ENCODE results near the gene UCN2. TPM values are rescaled to one million over a fixed set of nuclear protein-coding genes. Genes with fewer than 3 reads are reported as not detected.

Gene UCN2
- total RNA-seq, 1 experiment from 2014 or later: not detected

DNA sequence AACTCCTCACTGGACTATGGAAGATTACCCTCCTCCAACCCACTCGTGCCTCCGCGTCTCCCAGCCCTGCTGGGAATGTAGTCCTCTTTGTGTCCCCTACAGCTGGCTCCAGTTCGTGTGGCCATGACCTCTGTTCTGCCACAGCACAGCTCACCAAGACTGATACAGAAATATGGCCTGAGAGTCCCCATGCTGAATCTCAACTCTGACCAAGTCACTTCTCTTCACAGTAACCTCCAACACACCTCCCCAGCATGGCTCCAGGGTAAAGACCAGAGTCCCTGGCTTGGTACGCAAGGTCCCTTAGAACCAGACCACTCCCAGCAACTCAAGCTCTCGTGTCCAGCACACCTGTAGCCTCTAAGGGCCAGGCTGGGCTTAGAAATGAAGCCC, 33.8 kb upstream of the UCN2 start:
- H3K4me3 Mint-ChIP-seq: no peak overlapping the region
- H3K27me3 Mint-ChIP-seq (ENCODE audit: low read depth): no peaks in the 10 kb centered on the region; the same call in 1 of the 2 replicates
- H3K27ac Mint-ChIP-seq: peak overlapping the region; percentile 75
- POLR2A ChIA-PET: no interaction called here
- peaks cover 40% of the 10 kb centered on the region for H3K36me3 Mint-ChIP-seq
- no peaks in the 10 kb centered on the region for H3K9me3 Mint-ChIP-seq
- H3K4me1 Mint-ChIP-seq: peaks cover 16% of the 10 kb centered on the region
- DNase-seq (ENCODE audit: low spot score): no peak
- no peak for TF ChIP-seq ESRRA (CRISPR knock-in tag; IDR thresholded peaks at IDR 0.05; ENCODE audit: borderline replicate concordance)
- ATAC-seq: no peak
- CTCF ChIA-PET: interaction anchor here (1.0 to 1.4 kb wide), 3 partner anchors 37 to 161 kb away, joined by 3 to 6 read pairs (median 3); partner anchors contain the start of gene SLC26A6

DNA sequence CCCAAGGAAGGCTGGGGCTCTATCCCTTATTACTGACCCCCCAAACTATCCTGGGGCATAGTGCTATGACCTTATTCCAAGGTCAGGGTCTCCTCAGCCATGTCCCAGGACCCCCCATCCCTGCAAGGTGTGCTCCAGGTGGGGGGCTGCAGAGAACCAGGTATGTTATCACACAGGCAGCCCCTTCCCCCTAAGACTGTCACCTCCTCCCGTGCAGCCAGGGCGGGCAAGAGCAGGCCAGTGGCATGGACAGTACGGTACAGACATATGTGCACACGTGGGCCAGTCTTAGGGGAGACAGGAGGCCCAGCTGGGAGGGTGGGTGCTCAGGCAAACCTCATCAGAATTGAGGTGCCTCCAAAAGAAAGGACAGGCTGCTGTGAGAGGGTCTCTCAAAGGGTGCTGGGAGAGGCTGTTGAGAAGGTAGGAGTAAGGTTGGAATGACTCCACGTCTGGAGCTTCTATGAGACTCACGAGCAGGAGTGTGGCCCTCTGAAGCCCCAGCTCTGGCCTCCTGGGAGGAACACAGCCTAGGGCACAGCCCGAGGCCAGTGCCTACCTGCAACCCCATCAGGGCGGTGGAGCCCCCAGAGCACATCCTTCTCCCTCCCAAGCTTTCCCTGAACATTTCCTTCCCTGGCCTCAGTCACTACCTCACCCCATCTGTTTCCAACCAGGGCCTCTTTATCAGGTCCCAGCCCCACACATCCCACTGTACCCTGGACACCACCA, 33.3 kb upstream of the UCN2 start:
- DNase-seq (ENCODE audit: low spot score) (no peak), ATAC-seq (no peak)
- no peak for TF ChIP-seq CDX4 (CRISPR knock-in tag; IDR thresholded peaks at IDR 0.05; ENCODE audit: borderline replicate concordance)
- TF ChIP-seq, protein P1, sequence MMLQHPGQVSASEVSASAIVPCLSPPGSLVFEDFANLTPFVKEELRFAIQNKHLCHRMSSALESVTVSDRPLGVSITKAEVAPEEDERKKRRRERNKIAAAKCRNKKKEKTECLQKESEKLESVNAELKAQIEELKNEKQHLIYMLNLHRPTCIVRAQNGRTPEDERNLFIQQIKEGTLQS (CRISPR knock-in tag; conservative IDR thresholded peaks at IDR 0.05): no peak
- POLR2A ChIA-PET: interaction anchor here (0.9 to 1.6 kb wide), 2 partner anchors 13 to 14 kb away, joined by 3 to 5 read pairs; partner anchors contain the start of gene UQCRC1
- Mint-ChIP-seq H3K9me3 (no peaks in the 10 kb centered on the region), H3K27ac (peak overlapping the region; percentile 75), H3K27me3 (ENCODE audit: low read depth) (no peaks in the 10 kb centered on the region; the same call in 1 of the 2 replicates), H3K4me1 (peaks cover 16% of the 10 kb centered on the region), H3K4me3 (no peak overlapping the region), H3K36me3 (peaks cover 37% of the 10 kb centered on the region)
- CTCF ChIA-PET: interaction anchor here (1.0 to 1.4 kb wide), 4 partner anchors 36 to 161 kb away, joined by 3 to 6 read pairs (median 4); partner anchors contain the start of gene SLC26A6

DNA sequence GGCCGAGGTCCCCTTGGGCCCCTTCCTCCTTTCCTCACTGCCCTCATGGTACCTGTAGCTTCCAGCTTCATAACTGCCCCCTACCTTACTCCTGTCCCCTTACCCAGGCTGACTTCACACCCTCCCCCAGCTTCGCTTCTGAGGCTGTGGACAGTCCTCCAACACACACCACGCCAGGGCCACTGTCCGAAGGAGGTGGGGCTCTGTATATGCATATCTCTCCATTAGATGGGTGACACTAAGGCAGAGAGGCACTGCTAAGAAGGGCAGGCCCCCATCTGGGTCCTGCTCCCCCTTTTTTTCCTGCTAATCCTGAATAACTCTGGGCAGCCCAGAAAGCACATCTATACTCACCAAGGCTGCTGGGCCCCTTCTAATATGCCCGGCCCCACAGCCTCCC, 32.6 kb upstream of the UCN2 start:
- ATAC-seq: no peak
- ChIA-PET CTCF (interaction anchor here (0.8 to 1.2 kb wide), 4 partner anchors 38 to 195 kb away, joined by 3 to 4 read pairs (median 4); partner anchors contain the start of gene SLC26A6), POLR2A (interaction anchor here (0.9 to 1.6 kb wide), 2 partner anchors 13 kb away, joined by 3 to 5 read pairs; partner anchors contain the start of gene UQCRC1)

More for the DNA sequence above, 32.6 kb upstream of the UCN2 start:
- H3K36me3 Mint-ChIP-seq: peaks cover 34% of the 10 kb centered on the region
- no peak overlapping the region for H3K27ac Mint-ChIP-seq
- no peak overlapping the region for H3K4me3 Mint-ChIP-seq
- DNase-seq (ENCODE audit: low spot score): no peak
- no peaks in the 10 kb centered on the region; the same call in 1 of the 2 replicates for H3K27me3 Mint-ChIP-seq (ENCODE audit: low read depth)
- TF ChIP-seq NFYB (CRISPR knock-in tag; conservative IDR thresholded peaks at IDR 0.05; ENCODE audit: low read depth): no peak
- no peak for TF ChIP-seq ZBTB43 (CRISPR knock-in tag; IDR thresholded peaks at IDR 0.05)
- TF ChIP-seq ZNF138 (CRISPR knock-in tag; conservative IDR thresholded peaks at IDR 0.05): no peak
- no peak for TF ChIP-seq ZNF396 (CRISPR knock-in tag; IDR thresholded peaks at IDR 0.05; ENCODE audit: borderline replicate concordance)
- no peak for TF ChIP-seq JUN (CRISPR knock-in tag; IDR thresholded peaks at IDR 0.05)
- TF ChIP-seq ZNF263 (CRISPR knock-in tag; IDR thresholded peaks at IDR 0.05; ENCODE audit: low read depth): no peak
- no peak for TF ChIP-seq ZNF219 (CRISPR knock-in tag; IDR thresholded peaks at IDR 0.05; ENCODE audit: borderline replicate concordance)
- TF ChIP-seq STAT6 (CRISPR knock-in tag; conservative IDR thresholded peaks at IDR 0.05; ENCODE audit: low read depth): no peak
- TF ChIP-seq FOXP4 (CRISPR knock-in tag; IDR thresholded peaks at IDR 0.05): no peak
- TF ChIP-seq ZNF232 (CRISPR knock-in tag; IDR thresholded peaks at IDR 0.05): no peak
- TF ChIP-seq E2F4 (CRISPR knock-in tag; IDR thresholded peaks at IDR 0.05; ENCODE audit: borderline replicate concordance, low read depth): no peak
- H3K4me1 Mint-ChIP-seq: peaks cover 16% of the 10 kb centered on the region
- no peaks in the 10 kb centered on the region for H3K9me3 Mint-ChIP-seq
